ELF-1 (cell line): ENCODE results near the gene CRHBP.
A peak's percentile ranks its signal among the peaks of the same experiment; 100 is the strongest.
"Not testable (repeated sequence)": the region's sequence is repeated elsewhere in the genome, so short reads cannot be mapped to it uniquely, and the experiment has no call there.

Experiments
- DNase-seq: peaks from one replicate; pipeline ENCODE4 v3.0.0-alpha.2; 2016; ENCODE audit warnings: low read depth, low spot score

The CRHBP gene

GRCh38 chr5:76952795-76953536, at the start of gene CRHBP:
Gene CRHBP, plus strand, starts transcription at chr5:76953045. Its CDS starts 90 bp downstream, at chr5:76953135.
- DNase-seq: peak; percentile 48

GRCh38 chr5:76908166-76908565, 44.7 kb upstream of the CRHBP start:
- no peak for DNase-seq

GRCh38 chr5:76910344-76910933, 42.4 kb upstream of the CRHBP start:
- DNase-seq: not testable (repeated sequence)

- not testable (repeated sequence) for DNase-seq
These were observed 38.2 kb upstream of the CRHBP start for GRCh38 chr5:76914671-76915070.

- no peak for DNase-seq
These were observed 34.3 kb upstream of the CRHBP start for GRCh38 chr5:76918539-76918938.

- no peak for DNase-seq
These were observed 32.4 kb upstream of the CRHBP start for GRCh38 chr5:76920491-76920890.

- DNase-seq: peak; percentile 15
These were observed 26.3 kb upstream of the CRHBP start for GRCh38 chr5:76926329-76927105.

- DNase-seq: no peak
These were observed 24.9 kb upstream of the CRHBP start for GRCh38 chr5:76927961-76928360.

GRCh38 chr5:76930083-76930482, 22.8 kb upstream of the CRHBP start:
- DNase-seq: no peak

GRCh38 chr5:76938177-76938576, 14.7 kb upstream of the CRHBP start:
- DNase-seq: no peak

GRCh38 chr5:76941000-76941399, 11.8 kb upstream of the CRHBP start:
- no peak for DNase-seq

- no peak for DNase-seq
These were observed 11.4 kb upstream of the CRHBP start for GRCh38 chr5:76941442-76941841.

GRCh38 chr5:76942581-76942980, 10.3 kb upstream of the CRHBP start:
- DNase-seq: no peak

- DNase-seq: no peak
These were observed 9.8 kb upstream of the CRHBP start for GRCh38 chr5:76943006-76943405.

- DNase-seq: no peak
These were observed 8.2 kb upstream of the CRHBP start for GRCh38 chr5:76944638-76945037.

- DNase-seq: peak; percentile 35
These were observed 7.6 kb upstream of the CRHBP start for GRCh38 chr5:76945238-76945637.

- DNase-seq: no peak
These were observed 6.8 kb upstream of the CRHBP start for GRCh38 chr5:76946090-76946489.

- no peak for DNase-seq
These were observed 5.8 kb upstream of the CRHBP start for GRCh38 chr5:76947082-76947503.

- DNase-seq: peak; percentile 51
These were observed 922 bp downstream of the CRHBP start for GRCh38 chr5:76953551-76954382.

GRCh38 chr5:76954383-76954763, 1.5 kb downstream of the CRHBP start:
- no peak for DNase-seq

GRCh38 chr5:76956033-76956432, 3.2 kb downstream of the CRHBP start:
- DNase-seq: no peak
